Small intestine (tissue), 7 donors: ENCODE results near the gene KRTAP10-4. TPM values are rescaled to one million over a fixed set of nuclear protein-coding genes. Genes with fewer than 3 reads are reported as not detected.
"Not testable (repeated sequence)": the region's sequence is repeated elsewhere in the genome, so short reads cannot be mapped to it uniquely, and the experiment has no call there.

Experiments used
- DNase-seq, 2 donors: peaks; one replicate each; pipeline versions ENCODE4 v3.0.0 to v3.0.0-alpha.2; 2013
- FAIRE-seq: peaks from 2 replicates; lab custom pipeline; 2012; peaks lifted over from hg19 to GRCh38; lab: Jason Lieb, UNC
- H3K27ac ChIP-seq, 3 donors: one replicate each; pipeline ENCODE4 v1.5.1; 2013; ENCODE audit warnings: low read length in 2 of 3, mild to moderate bottlenecking in 2 of 3, control low read depth in 1 of 3, inconsistent platforms in 1 of 3, low read depth in 1 of 3, moderate library complexity in 1 of 3
- H3K27me3 ChIP-seq, 3 donors: one replicate each; pipeline ENCODE4 v1.6.1; 2013; ENCODE audit warnings: low read length in 3 of 3, inconsistent platforms in 1 of 3; ENCODE audit not compliant: control insufficient read depth in 3 of 3, insufficient read depth in 3 of 3
- H3K36me3 ChIP-seq, 3 donors: one replicate each; pipeline ENCODE4 v1.6.1; 2013; ENCODE audit warnings: low read length in 3 of 3, inconsistent platforms in 1 of 3, low read depth in 1 of 3, mild to moderate bottlenecking in 1 of 3, moderate library complexity in 1 of 3; ENCODE audit not compliant: control insufficient read depth in 3 of 3, insufficient read depth in 2 of 3
- H3K4me1 ChIP-seq, 3 donors: one replicate each; pipeline ENCODE4 v1.6.1; 2013; ENCODE audit warnings: low read length in 2 of 3, inconsistent platforms in 1 of 3, low read depth in 1 of 3, mild to moderate bottlenecking in 1 of 3, moderate library complexity in 1 of 3; ENCODE audit not compliant: control insufficient read depth in 3 of 3, insufficient read depth in 2 of 3
- H3K4me3 ChIP-seq, 3 donors: one replicate each; pipeline ENCODE4 v1.5.1; 2013; ENCODE audit warnings: low read length in 3 of 3, control low read depth in 1 of 3, inconsistent platforms in 1 of 3, low read depth in 1 of 3, mild to moderate bottlenecking in 1 of 3, moderate library complexity in 1 of 3
- H3K9me3 ChIP-seq, 2 donors: one replicate each; pipeline ENCODE4 v1.6.1; 2013; ENCODE audit warnings: low read depth in 1 of 2, low read length in 1 of 2; ENCODE audit not compliant: control insufficient read depth in 2 of 2, insufficient read depth in 1 of 2
- WGBS, 3 donors: extraction: QIAGEN DNeasy Blood & Tissue Kit; methylation state at CpG; one replicate each; pipeline ENCODE4 v1.1.7; 2013; 5-methylcytosine and 5-hydroxymethylcytosine counted together
- polyA plus RNA-seq, 4 donors: library from polyadenylated mRNA; stranded (reverse) in 3 of 4; unstranded in 1 of 4; fragments of 200-250 nt in 3 of 4; fragments of 120-200 nt in 1 of 4; gene quantifications; one replicate each; pipeline versions ENCODE4 v1.2.1 to v1.2.3, GENCODE V29; 2013
- donor health status: healthy with polysubstance abuse.
- donor health status: control.
- donor health status: control.
- donor health status: Bipolar disorder and iron deficiency.
- donor health status: healthy.

KRTAP10-4 gene
- polyA plus RNA-seq, 4 donors, result not detected

DNA sequence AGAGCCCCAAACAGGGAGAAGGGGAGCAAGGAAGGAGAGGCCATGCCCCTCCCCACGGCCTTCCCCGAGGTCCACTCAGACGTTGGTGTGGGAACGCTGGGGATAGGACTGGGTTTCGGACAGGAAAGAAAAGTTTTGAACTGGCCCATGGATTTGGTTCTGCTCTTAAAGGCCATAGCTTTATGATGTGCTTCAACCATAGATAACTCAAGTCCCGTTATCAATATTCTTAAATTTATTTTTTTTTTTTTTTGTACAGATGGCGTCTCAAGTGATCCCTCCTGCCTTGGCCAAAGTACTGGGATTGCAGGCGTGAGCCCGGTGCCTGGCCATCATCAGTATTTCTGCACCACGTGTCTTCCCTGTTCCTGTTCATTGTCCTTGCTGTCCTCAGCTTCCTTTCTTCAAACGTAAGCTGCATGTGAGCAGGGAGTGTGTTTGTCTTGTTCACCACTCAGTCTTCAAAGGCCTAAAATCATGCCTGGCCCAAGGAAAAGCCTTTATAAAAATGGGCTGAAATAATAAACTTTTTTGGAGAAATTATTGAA lies 32.7 kb upstream of the KRTAP10-4 start:
- DNase-seq, result no peak
- Histone ChIP-seq H3K27me3 (no peaks in the 10 kb centered on the region), H3K4me1 (no peaks in the 10 kb centered on the region), H3K9me3 (peaks cover 0 to 4% of the 10 kb centered on the region in 2 donors), H3K36me3 (no peaks in the 10 kb centered on the region), H3K4me3 (no peak overlapping the region), H3K27ac (no peak overlapping the region)
- FAIRE-seq, result no peak
- WGBS, 3 donors, result 78 to 86% (median 79%) methylated on average over 11 of the region's 11 CpGs

DNA sequence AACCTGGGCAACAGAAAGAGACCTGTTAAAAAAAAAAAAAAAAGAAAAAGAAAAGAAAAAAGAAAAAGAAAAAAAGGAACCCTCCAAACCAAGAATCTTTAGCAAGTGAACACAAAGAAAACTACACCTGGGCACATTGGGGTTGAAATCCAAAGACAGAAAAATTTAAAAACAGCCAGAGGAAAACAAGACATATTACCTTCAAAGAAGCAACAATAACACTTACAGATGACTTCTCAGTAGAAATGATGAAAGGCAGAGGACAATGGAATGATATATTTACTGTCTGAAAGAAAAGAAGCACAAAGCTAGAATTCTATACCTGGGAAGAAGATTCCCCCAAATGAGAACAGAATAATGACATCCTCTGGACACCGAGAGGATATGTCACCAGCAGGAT lies 30.8 kb upstream of the KRTAP10-4 start:
- WGBS, 3 donors, result 84 to 89% (median 84%) methylated on average over 1 of the region's 1 CpG
- Histone ChIP-seq H3K27ac (no peak overlapping the region), H3K4me3 (no peak overlapping the region), H3K36me3 (no peaks in the 10 kb centered on the region), H3K9me3 (peaks cover 0 to 7% of the 10 kb centered on the region in 2 donors), H3K4me1 (no peaks in the 10 kb centered on the region), H3K27me3 (no peaks in the 10 kb centered on the region)
- DNase-seq (no peak), FAIRE-seq (no peak)

GRCh38 chr21:44544566-44544965 lies 29.0 kb upstream of the KRTAP10-4 start:
- H3K27me3 ChIP-seq, result peaks cover 0 to 2% (median 0%) of the 10 kb centered on the region in 3 donors
- H3K9me3 ChIP-seq, result peaks cover 0 to 7% of the 10 kb centered on the region in 2 donors
- no peak for DNase-seq
- H3K4me3 ChIP-seq, result no peak overlapping the region
- no peak overlapping the region for H3K27ac ChIP-seq
- no peak for FAIRE-seq
- no peaks in the 10 kb centered on the region for H3K36me3 ChIP-seq
- 70 to 75% (median 71%) methylated on average over 3 of the region's 3 CpGs for WGBS, 3 donors
- no peaks in the 10 kb centered on the region for H3K4me1 ChIP-seq

DNA sequence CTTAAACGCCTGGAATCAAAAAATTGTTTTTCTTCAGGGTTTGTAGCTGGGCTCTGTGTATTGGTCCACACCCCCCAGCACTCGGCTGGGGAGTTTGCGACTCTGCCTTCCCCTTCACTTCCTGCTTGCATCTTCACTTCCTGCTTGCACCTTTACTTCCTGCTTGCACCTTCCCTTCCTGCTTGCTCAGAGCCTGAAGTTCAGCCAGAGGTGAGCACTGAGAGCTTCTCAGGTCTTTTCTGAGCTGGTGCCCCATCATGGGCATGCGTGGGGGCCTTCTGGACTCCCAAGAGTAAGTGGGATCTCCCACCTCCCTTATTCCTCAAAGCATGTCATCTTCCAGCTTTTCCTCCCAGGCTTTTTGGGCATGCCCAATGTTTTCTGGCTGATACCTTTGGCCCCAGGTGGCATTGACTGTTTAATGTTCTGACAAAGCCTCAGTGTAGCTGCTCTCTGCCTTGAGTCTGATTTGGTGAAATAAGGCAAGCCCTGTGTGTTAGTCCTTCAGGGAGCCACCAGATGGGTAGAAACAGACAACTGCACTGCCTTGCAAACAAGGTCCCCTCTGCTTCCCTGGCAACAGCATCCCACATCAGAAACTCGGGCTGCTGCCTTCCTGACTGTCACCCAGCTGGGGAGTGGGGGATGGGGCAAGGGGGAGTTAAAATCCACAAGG lies 25.7 kb upstream of the KRTAP10-4 start:
- Histone ChIP-seq H3K27ac (peak overlapping the region in 1 of 3 donors; percentile 27), H3K27me3 (peaks cover 0 to 2% (median 0%) of the 10 kb centered on the region in 3 donors), H3K4me3 (no peak overlapping the region), H3K4me1 (no peaks in the 10 kb centered on the region), H3K9me3 (peaks cover 0 to 3% of the 10 kb centered on the region in 2 donors), H3K36me3 (no peaks in the 10 kb centered on the region)
- WGBS, 3 donors, result 46 to 55% (median 48%) methylated on average over 5 of the region's 5 CpGs
- FAIRE-seq (no peak), DNase-seq (peak in 1 of 2 donors; percentile 30)

- WGBS, 3 donors, result 73 to 77% (median 74%) methylated on average over 13 of the region's 13 CpGs
- DNase-seq, result no peak
- no peaks in the 10 kb centered on the region for H3K36me3 ChIP-seq
- no peak for FAIRE-seq
- peaks cover 0 to 3% of the 10 kb centered on the region in 2 donors for H3K9me3 ChIP-seq
- H3K4me3 ChIP-seq, result no peak overlapping the region
- H3K27ac ChIP-seq, result no peak overlapping the region
- H3K27me3 ChIP-seq, result peaks cover 0 to 2% (median 0%) of the 10 kb centered on the region in 3 donors
- H3K4me1 ChIP-seq, result no peaks in the 10 kb centered on the region
These were observed 25.1 kb upstream of the KRTAP10-4 start for GRCh38 chr21:44548381-44548780.

DNA sequence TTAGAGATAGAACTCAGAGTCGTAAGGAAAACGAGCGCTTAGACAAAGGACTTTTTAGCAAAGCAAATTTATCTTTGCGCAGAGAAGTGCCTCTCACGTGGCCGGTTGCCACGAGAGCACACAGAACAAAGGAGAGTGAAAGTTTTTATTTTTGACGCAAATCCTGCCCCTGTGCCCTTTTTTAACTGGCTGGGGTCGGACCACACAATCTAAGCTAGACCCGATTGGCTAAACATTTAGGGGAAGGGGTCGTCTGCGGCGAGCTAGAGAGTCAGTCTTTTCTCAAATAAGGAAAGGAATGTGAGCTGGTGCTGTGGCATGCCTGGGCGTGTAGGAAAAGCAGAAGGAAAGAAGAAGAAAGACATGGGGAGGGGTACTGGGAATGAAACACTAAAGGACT lies 24.6 kb upstream of the KRTAP10-4 start:
- no peak overlapping the region for H3K4me3 ChIP-seq
- 38 to 45% (median 40%) methylated on average over 14 of the region's 14 CpGs for WGBS, 3 donors
- H3K27ac ChIP-seq, result no peak overlapping the region
- FAIRE-seq, result no peak
- H3K36me3 ChIP-seq, result no peaks in the 10 kb centered on the region
- peaks cover 0 to 3% of the 10 kb centered on the region in 2 donors for H3K9me3 ChIP-seq
- DNase-seq, result no peak
- H3K4me1 ChIP-seq, result no peaks in the 10 kb centered on the region
- H3K27me3 ChIP-seq, result peaks cover 0 to 2% (median 0%) of the 10 kb centered on the region in 3 donors

GRCh38 chr21:44549525-44550211 lies 23.9 kb upstream of the KRTAP10-4 start:
- H3K36me3 ChIP-seq, result no peaks in the 10 kb centered on the region
- peaks cover 0 to 3% of the 10 kb centered on the region in 2 donors for H3K9me3 ChIP-seq
- no peak overlapping the region for H3K4me3 ChIP-seq
- H3K27ac ChIP-seq, result no peak overlapping the region
- no peak for DNase-seq
- WGBS, 3 donors, result 71 to 76% (median 72%) methylated on average over 23 to 25 of the region's 25 CpGs
- no peaks in the 10 kb centered on the region for H3K4me1 ChIP-seq
- H3K27me3 ChIP-seq, result peaks cover 0 to 2% (median 0%) of the 10 kb centered on the region in 3 donors
- no peak for FAIRE-seq

DNA sequence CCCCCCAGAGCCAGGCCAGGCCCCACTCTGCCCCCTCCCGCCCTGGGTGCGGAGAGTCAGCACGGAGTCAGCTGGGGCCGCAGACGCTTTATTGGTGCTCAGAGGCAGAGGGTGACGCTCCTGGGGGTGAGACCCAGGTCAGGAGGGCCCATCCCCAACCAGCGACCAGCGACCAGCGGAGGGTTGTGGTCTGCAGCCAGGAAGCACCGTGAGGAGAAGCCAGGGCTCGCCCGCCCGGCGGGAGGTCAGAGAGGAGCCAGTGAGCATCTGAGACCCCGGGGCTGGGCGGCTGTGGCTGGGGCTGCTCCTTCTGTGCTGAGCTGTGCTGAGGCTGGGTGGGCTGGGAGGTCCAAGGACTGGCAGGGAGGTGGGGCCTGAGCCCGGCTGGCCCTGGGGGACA lies 23.2 kb upstream of the KRTAP10-4 start:
- H3K27ac ChIP-seq, DNase-seq, H3K4me1 ChIP-seq, H3K27me3 ChIP-seq, FAIRE-seq, H3K9me3 ChIP-seq, H3K36me3 ChIP-seq, H3K4me3 ChIP-seq: not testable (repeated sequence)
- WGBS, 3 donors, result 53 to 60% (median 54%) methylated on average over 16 to 17 of the region's 17 CpGs
